H9 (cell line): ENCODE measurements around the gene FAM13A. TPM values are rescaled to one million over a fixed set of nuclear protein-coding genes. Genes with fewer than 3 reads are reported as not detected.

Experiments used
- DNase-seq: peaks from one replicate; pipeline ENCODE4 v3.0.0-alpha.2; 2017
- H2AFZ ChIP-seq: one replicate; pipeline ENCODE4 v1.6.1; 2013; ENCODE audit warnings: mild to moderate bottlenecking, low read length, control low read depth, moderate library complexity
- H2AK5ac ChIP-seq: 2 replicates; pipeline ENCODE4 v1.6.1; 2013; ENCODE audit warnings: low read length, control low read depth, mixed read lengths; ENCODE audit not compliant: insufficient read length
- H2BK120ac ChIP-seq: one replicate; pipeline ENCODE4 v1.6.1; 2013; ENCODE audit warnings: low read depth, mild to moderate bottlenecking, low read length, control low read depth, inconsistent platforms; ENCODE audit not compliant: poor library complexity, severe bottlenecking
- H2BK12ac ChIP-seq: 2 replicates; pipeline ENCODE4 v1.6.1; 2013; ENCODE audit warnings: low read length, control low read depth, mixed read lengths, low read depth; ENCODE audit not compliant: insufficient read length
- H2BK15ac ChIP-seq: 2 replicates; pipeline ENCODE4 v1.6.1; 2013; ENCODE audit warnings: low read depth, low read length, control low read depth
- H2BK20ac ChIP-seq: one replicate; pipeline ENCODE4 v1.6.1; 2013; ENCODE audit warnings: low read depth, mild to moderate bottlenecking, low read length, control low read depth, inconsistent platforms; ENCODE audit not compliant: poor library complexity, severe bottlenecking
- H2BK5ac ChIP-seq: 2 replicates; pipeline ENCODE4 v1.6.1; 2013; ENCODE audit warnings: low read length, control low read depth, mixed read lengths; ENCODE audit not compliant: insufficient read length
- H3K14ac ChIP-seq: 2 replicates; pipeline ENCODE4 v1.6.1; 2013; ENCODE audit warnings: low read length, control low read depth; ENCODE audit not compliant: insufficient read depth
- H3K18ac ChIP-seq: 2 replicates; pipeline ENCODE4 v1.6.1; 2013; ENCODE audit warnings: low read depth, mild to moderate bottlenecking, mixed read lengths, low read length, control low read depth; ENCODE audit not compliant: insufficient read length
- H3K23ac ChIP-seq: 2 replicates; pipeline ENCODE4 v1.6.1; 2013; ENCODE audit warnings: low read length, control low read depth, mixed read lengths, low read depth; ENCODE audit not compliant: insufficient read length
- H3K23me2 ChIP-seq: 2 replicates; pipeline ENCODE4 v1.6.1; 2013; ENCODE audit warnings: low read depth, mild to moderate bottlenecking, mixed read lengths, low read length, control low read depth; ENCODE audit not compliant: insufficient read length, poor library complexity, severe bottlenecking
- H3K27ac ChIP-seq: 2 replicates; pipeline ENCODE4 v1.5.1; 2013; ENCODE audit warnings: low read length, control low read depth, mixed read lengths, low read depth; ENCODE audit not compliant: insufficient read length
- H3K27me3 ChIP-seq: 2 replicates; pipeline ENCODE4 v1.6.1; 2013; ENCODE audit warnings: low read length, control low read depth, inconsistent platforms; ENCODE audit not compliant: insufficient read depth
- H3K4ac ChIP-seq: 2 replicates; pipeline ENCODE4 v1.6.1; 2013; ENCODE audit warnings: low read depth, mild to moderate bottlenecking, control low read depth, inconsistent platforms, low read length, moderate library complexity
- H3K4me1 ChIP-seq: 2 replicates; pipeline ENCODE4 v1.6.1; 2013; ENCODE audit warnings: low read length, control low read depth, inconsistent platforms; ENCODE audit not compliant: insufficient read depth
- H3K4me2 ChIP-seq: 2 replicates; pipeline ENCODE4 v1.6.1; 2013; ENCODE audit warnings: low read length, control low read depth, mixed read lengths; ENCODE audit not compliant: insufficient read length, insufficient read depth
- H3K56ac ChIP-seq: 2 replicates; pipeline ENCODE4 v1.6.1; 2013; ENCODE audit warnings: low read depth, mild to moderate bottlenecking, mixed read lengths, low read length, control low read depth; ENCODE audit not compliant: insufficient read length
- H3K79me1 ChIP-seq: 2 replicates; pipeline ENCODE4 v1.6.1; 2013; ENCODE audit warnings: low read depth, mild to moderate bottlenecking, moderate library complexity, low read length, control low read depth, inconsistent platforms; ENCODE audit not compliant: insufficient read depth, poor library complexity, severe bottlenecking
- H3K79me2 ChIP-seq: 2 replicates; pipeline ENCODE4 v1.6.1; 2013; ENCODE audit warnings: low read length, control low read depth, inconsistent platforms; ENCODE audit not compliant: insufficient read depth
- H3K9ac ChIP-seq: 2 replicates; pipeline ENCODE4 v1.6.1; 2013; ENCODE audit warnings: low read length, control low read depth, mixed read lengths; ENCODE audit not compliant: insufficient read length; ENCODE audit errors: extremely low read depth
- H3K9me3 ChIP-seq: one replicate; pipeline ENCODE4 v1.6.1; 2013; ENCODE audit warnings: low read depth, low read length, inconsistent platforms; ENCODE audit not compliant: control insufficient read depth
- H3T11ph ChIP-seq: one replicate; pipeline ENCODE4 v1.6.1; 2013; ENCODE audit warnings: mild to moderate bottlenecking, low read length, control low read depth, inconsistent platforms
- H4K20me1 ChIP-seq: one replicate; pipeline ENCODE4 v1.6.1; 2013; ENCODE audit not compliant: control insufficient read depth, insufficient read length, insufficient read depth
- H4K5ac ChIP-seq: 2 replicates; pipeline ENCODE4 v1.6.1; 2013; ENCODE audit warnings: low read depth, mild to moderate bottlenecking, mixed read lengths, low read length, control low read depth; ENCODE audit not compliant: insufficient read length
- H4K8ac ChIP-seq: replicated peaks from 2 replicates; pipeline ENCODE4 v1.6.1; 2013; ENCODE audit warnings: low read length, control low read depth, mixed read lengths, low read depth; ENCODE audit not compliant: insufficient read length
- H4K91ac ChIP-seq: 2 replicates; pipeline ENCODE4 v1.6.1; 2013; ENCODE audit warnings: low read depth, mild to moderate bottlenecking, moderate library complexity, mixed read lengths, low read length, control low read depth; ENCODE audit not compliant: insufficient read length
- H3K27ac Mint-ChIP-seq, 3 experiments: 2 replicates in 2 of 3; 3 replicates in 1 of 3; pipeline ENCODE4 v1.8.0; 2020 to 2021; ENCODE audit warnings: mixed read lengths in 3 of 3, mild to moderate bottlenecking in 1 of 3, moderate library complexity in 1 of 3
- H3K27me3 Mint-ChIP-seq: 2 replicates; pipeline ENCODE4 v1.8.0; 2021; ENCODE audit warnings: low read depth, mild to moderate bottlenecking, moderate library complexity, mixed read lengths
- H3K36me3 Mint-ChIP-seq, 3 experiments: 2 replicates in 2 of 3; 3 replicates in 1 of 3; pipeline ENCODE4 v1.8.0; 2020 to 2021; ENCODE audit warnings: low read depth in 3 of 3, mixed read lengths in 3 of 3; ENCODE audit not compliant: insufficient read depth in 1 of 3
- H3K4me1 Mint-ChIP-seq, 2 experiments: 2 replicates each; pipeline ENCODE4 v1.8.0; 2020; ENCODE audit warnings: mixed read lengths in 2 of 2
- H3K4me3 Mint-ChIP-seq, 2 experiments: 2 replicates in 1 of 2; 3 replicates in 1 of 2; pipeline ENCODE4 v1.8.0; 2020 to 2021; ENCODE audit warnings: mild to moderate bottlenecking in 2 of 2, mixed read lengths in 2 of 2, moderate library complexity in 1 of 2
- H3K9me3 Mint-ChIP-seq, 2 experiments: 2 replicates in 1 of 2; 3 replicates in 1 of 2; pipeline ENCODE4 v1.8.0; 2020; ENCODE audit warnings: mild to moderate bottlenecking in 2 of 2, mixed read lengths in 2 of 2, moderate library complexity in 1 of 2
- WGBS: extraction: QIAGEN DNeasy Blood & Tissue Kit; methylation state at CpG from one replicate; pipeline ENCODE4 v1.1.7; 2013; ENCODE audit warnings: missing lambda C conversion rate, low lambda C conversion rate, mixed read lengths; ENCODE audit not compliant: insufficient read length; ENCODE audit errors: extremely low coverage; 5-methylcytosine and 5-hydroxymethylcytosine counted together
- total RNA-seq: library from RNA; stranded (reverse); gene quantifications from 2 replicates; pipeline ENCODE4 v1.2.1, GENCODE V29; 2021
- TF ChIP-seq, protein P1 (sequence below): fragments of 200-600 bp; sonication (generic); conservative IDR thresholded peaks from 3 replicates; pipeline ENCODE4 v1.8.0; 2021; ENCODE audit warnings: antibody characterized with exemption, mild to moderate bottlenecking

Gene FAM13A
- total RNA-seq, 1 experiment from 2014 or later: 12.7 TPM

DNA sequence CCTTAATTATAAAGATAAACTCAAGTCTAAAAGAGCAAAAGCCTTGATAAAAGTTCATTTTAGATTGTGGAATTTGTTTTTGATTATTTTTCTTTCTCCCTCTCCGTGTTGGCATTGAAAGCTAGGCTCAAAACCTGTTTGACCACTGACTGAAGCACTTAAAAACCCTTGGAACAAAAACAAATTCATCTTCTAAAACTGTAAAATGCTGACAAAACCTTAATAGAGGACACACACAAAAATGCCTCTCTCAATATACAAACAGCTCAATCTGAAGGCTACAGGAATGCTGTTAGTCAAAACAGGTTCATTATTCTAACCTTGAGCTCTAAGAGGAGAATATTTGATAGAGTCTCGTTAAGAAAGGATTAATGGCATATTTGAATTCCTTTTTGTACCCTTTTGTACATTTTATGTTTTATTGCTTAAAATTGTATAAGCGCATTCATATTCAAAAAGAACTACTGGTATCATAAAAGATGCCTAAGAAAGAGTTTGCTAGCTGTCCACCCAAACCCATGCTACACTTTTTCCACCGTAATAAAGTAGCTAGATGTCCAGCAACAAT, 285.0 kb downstream of the FAM13A start:
- no peak overlapping the region for H3K4me3 Mint-ChIP-seq
- no peak overlapping the region for H3K4ac ChIP-seq

More for the DNA sequence above, 285.0 kb downstream of the FAM13A start:
- Histone ChIP-seq H3K9me3 (no peaks in the 10 kb centered on the region), H4K91ac (no peak overlapping the region), H4K20me1 (no peaks in the 10 kb centered on the region), H2AK5ac (no peak overlapping the region), H3K9ac (no peak overlapping the region), H3K56ac (no peak overlapping the region), H4K8ac (no peak overlapping the region), H2BK12ac (no peak overlapping the region), H4K5ac (no peak overlapping the region), H2BK120ac (no peak overlapping the region), H3K23me2 (no peaks in the 10 kb centered on the region), H3K4me1 (no peaks in the 10 kb centered on the region), H2BK15ac (no peak overlapping the region), H3K23ac (no peak overlapping the region), H3T11ph (no peak overlapping the region), H3K79me2 (no peaks in the 10 kb centered on the region), H3K79me1 (no peaks in the 10 kb centered on the region), H2AFZ (no peak overlapping the region), H3K27ac (no peak overlapping the region), H3K4me2 (no peak overlapping the region), H3K27me3 (no peaks in the 10 kb centered on the region), H3K14ac (no peak overlapping the region), H2BK20ac (no peak overlapping the region), H2BK5ac (no peak overlapping the region), H3K18ac (no peak overlapping the region)
- no CpG with 5 or more reads among the region's 4 CpGs for WGBS
- DNase-seq: no peak
- H3K27ac Mint-ChIP-seq: no peak overlapping the region
- no peaks in the 10 kb centered on the region for H3K27me3 Mint-ChIP-seq
- peaks cover 0 to 5% (median 2%) of the 10 kb centered on the region in 3 experiments; a peak in 4 of 7 replicates for H3K36me3 Mint-ChIP-seq
- no peaks in the 10 kb centered on the region for H3K9me3 Mint-ChIP-seq
- no peaks in the 10 kb centered on the region for H3K4me1 Mint-ChIP-seq
- TF ChIP-seq, protein P1, sequence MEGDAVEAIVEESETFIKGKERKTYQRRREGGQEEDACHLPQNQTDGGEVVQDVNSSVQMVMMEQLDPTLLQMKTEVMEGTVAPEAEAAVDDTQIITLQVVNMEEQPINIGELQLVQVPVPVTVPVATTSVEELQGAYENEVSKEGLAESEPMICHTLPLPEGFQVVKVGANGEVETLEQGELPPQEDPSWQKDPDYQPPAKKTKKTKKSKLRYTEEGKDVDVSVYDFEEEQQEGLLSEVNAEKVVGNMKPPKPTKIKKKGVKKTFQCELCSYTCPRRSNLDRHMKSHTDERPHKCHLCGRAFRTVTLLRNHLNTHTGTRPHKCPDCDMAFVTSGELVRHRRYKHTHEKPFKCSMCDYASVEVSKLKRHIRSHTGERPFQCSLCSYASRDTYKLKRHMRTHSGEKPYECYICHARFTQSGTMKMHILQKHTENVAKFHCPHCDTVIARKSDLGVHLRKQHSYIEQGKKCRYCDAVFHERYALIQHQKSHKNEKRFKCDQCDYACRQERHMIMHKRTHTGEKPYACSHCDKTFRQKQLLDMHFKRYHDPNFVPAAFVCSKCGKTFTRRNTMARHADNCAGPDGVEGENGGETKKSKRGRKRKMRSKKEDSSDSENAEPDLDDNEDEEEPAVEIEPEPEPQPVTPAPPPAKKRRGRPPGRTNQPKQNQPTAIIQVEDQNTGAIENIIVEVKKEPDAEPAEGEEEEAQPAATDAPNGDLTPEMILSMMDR: no peak
